HEK293 (cell line): ENCODE data around the gene MPPE1.

Source experiments
- AEBP2 ChIP-seq: fragments of 450-650 bp; formaldehyde crosslinking; IDR thresholded peaks from 2 replicates; pipeline ENCODE4 v1.5.1; 2016; ENCODE audit warnings: missing biosample characterization, missing genetic modification characterization, borderline replicate concordance
- BCL6B ChIP-seq: fragments of 450-650 bp; formaldehyde crosslinking; IDR thresholded peaks from 2 replicates; pipeline ENCODE4 v1.5.1; 2017; ENCODE audit warnings: missing biosample characterization, missing genetic modification characterization
- KLF16 ChIP-seq: fragments of 450-650 bp; formaldehyde crosslinking; IDR thresholded peaks from 2 replicates; pipeline ENCODE4 v1.5.1; 2017; ENCODE audit warnings: missing biosample characterization, missing genetic modification characterization
- KLF7 ChIP-seq: fragments of 450-650 bp; formaldehyde crosslinking; IDR thresholded peaks from 2 replicates; pipeline ENCODE4 v1.5.1; 2016; ENCODE audit warnings: missing biosample characterization, missing genetic modification characterization, borderline replicate concordance
- OSR2 ChIP-seq: fragments of 450-650 bp; formaldehyde crosslinking; IDR thresholded peaks from 2 replicates; pipeline ENCODE4 v1.5.1; 2016; ENCODE audit warnings: missing biosample characterization, missing genetic modification characterization
- PATZ1 ChIP-seq: fragments of 450-650 bp; formaldehyde crosslinking; IDR thresholded peaks from 2 replicates; pipeline ENCODE4 v1.5.1; 2016; ENCODE audit warnings: missing biosample characterization, missing genetic modification characterization
- PRDM6 ChIP-seq: fragments of 450-650 bp; formaldehyde crosslinking; IDR thresholded peaks from 2 replicates; pipeline ENCODE4 v1.5.1; 2017; ENCODE audit warnings: missing biosample characterization, missing genetic modification characterization
- RBAK ChIP-seq: fragments of 450-650 bp; formaldehyde crosslinking; IDR thresholded peaks from 2 replicates; pipeline ENCODE4 v1.5.1; 2016; ENCODE audit warnings: missing biosample characterization, missing genetic modification characterization
- SCRT1 ChIP-seq: fragments of 450-650 bp; formaldehyde crosslinking; IDR thresholded peaks from 2 replicates; pipeline ENCODE4 v1.5.1; 2016; ENCODE audit warnings: missing biosample characterization, missing genetic modification characterization, borderline replicate concordance
- ZBTB7A ChIP-seq: fragments of 450-650 bp; formaldehyde crosslinking; IDR thresholded peaks from 2 replicates; pipeline ENCODE4 v1.5.1; 2016; ENCODE audit warnings: low read depth, missing biosample characterization, missing genetic modification characterization
- ZNF121 ChIP-seq: fragments of 450-650 bp; formaldehyde crosslinking; IDR thresholded peaks from 2 replicates; pipeline ENCODE4 v1.5.1; 2016; ENCODE audit warnings: missing biosample characterization, missing genetic modification characterization
- ZNF138 ChIP-seq: fragments of 450-650 bp; formaldehyde crosslinking; IDR thresholded peaks from 2 replicates; pipeline ENCODE4 v1.5.1; 2016; ENCODE audit warnings: missing biosample characterization, missing genetic modification characterization, borderline replicate concordance
- ZNF19 ChIP-seq: fragments of 450-650 bp; formaldehyde crosslinking; IDR thresholded peaks from 2 replicates; pipeline ENCODE4; 2016; ENCODE audit warnings: missing biosample characterization, missing genetic modification characterization, low read depth
- ZNF292 ChIP-seq: fragments of 450-650 bp; formaldehyde crosslinking; IDR thresholded peaks from 2 replicates; pipeline ENCODE4 v1.5.1; 2016; ENCODE audit warnings: low read depth, missing biosample characterization, missing genetic modification characterization, borderline replicate concordance
- ZNF324 ChIP-seq: fragments of 450-650 bp; formaldehyde crosslinking; IDR thresholded peaks from 2 replicates; pipeline ENCODE4 v1.5.1; 2016; ENCODE audit warnings: missing biosample characterization, missing genetic modification characterization
- ZNF37A ChIP-seq: fragments of 450-650 bp; IDR thresholded peaks from 2 replicates; pipeline ENCODE4 v1.5.1; 2018; ENCODE audit warnings: missing biosample characterization, missing genetic modification characterization
- ZNF510 ChIP-seq: fragments of 450-650 bp; formaldehyde crosslinking; IDR thresholded peaks from 2 replicates; pipeline ENCODE4 v1.5.1; 2018; ENCODE audit warnings: mild to moderate bottlenecking, missing genetic modification characterization, missing biosample characterization; ENCODE audit not compliant: insufficient replicate concordance
- ZNF518A ChIP-seq: fragments of 450-650 bp; formaldehyde crosslinking; conservative IDR thresholded peaks from 2 replicates; pipeline ENCODE4 v1.5.1; 2016; ENCODE audit warnings: low read depth, missing biosample characterization, missing genetic modification characterization
- ZNF544 ChIP-seq: fragments of 450-650 bp; formaldehyde crosslinking; IDR thresholded peaks from 2 replicates; pipeline ENCODE4 v1.5.0; 2017; ENCODE audit warnings: missing biosample characterization, missing genetic modification characterization
- ZNF549 ChIP-seq: fragments of 450-650 bp; IDR thresholded peaks from 2 replicates; pipeline ENCODE4 v1.5.1; 2018; ENCODE audit warnings: missing biosample characterization, missing genetic modification characterization, mild to moderate bottlenecking, inconsistent platforms, moderate library complexity
- ZNF600 ChIP-seq: fragments of 450-650 bp; formaldehyde crosslinking; IDR thresholded peaks from 2 replicates; pipeline ENCODE4 v1.5.1; 2016; ENCODE audit warnings: missing biosample characterization, missing genetic modification characterization
- ZNF621 ChIP-seq: fragments of 450-650 bp; formaldehyde crosslinking; IDR thresholded peaks from 2 replicates; pipeline ENCODE4 v1.5.1; 2017; ENCODE audit warnings: missing biosample characterization, missing genetic modification characterization
- ZNF670 ChIP-seq: fragments of 450-650 bp; formaldehyde crosslinking; IDR thresholded peaks from 2 replicates; pipeline ENCODE4 v1.5.1; 2016; ENCODE audit warnings: missing biosample characterization, missing genetic modification characterization, low read depth
- ZNF692 ChIP-seq: fragments of 450-650 bp; formaldehyde crosslinking; IDR thresholded peaks from 2 replicates; pipeline ENCODE4 v1.5.1; 2016; ENCODE audit warnings: missing biosample characterization, missing genetic modification characterization
- ZNF707 ChIP-seq: fragments of 450-650 bp; formaldehyde crosslinking; IDR thresholded peaks from 2 replicates; pipeline ENCODE4 v1.5.1; 2016; ENCODE audit warnings: missing biosample characterization, missing genetic modification characterization
- ZNF791 ChIP-seq: fragments of 450-650 bp; formaldehyde crosslinking; IDR thresholded peaks from 2 replicates; pipeline ENCODE4 v1.5.1; 2016; ENCODE audit warnings: missing biosample characterization, missing genetic modification characterization
- ZSCAN16 ChIP-seq: fragments of 450-650 bp; formaldehyde crosslinking; IDR thresholded peaks from 2 replicates; pipeline ENCODE4 v1.5.1; 2016; ENCODE audit warnings: missing biosample characterization, missing genetic modification characterization

MPPE1 gene

GRCh38 chr18:11887328-11888128, 20.6 kb downstream of the MPPE1 start (continued):
- TF ChIP-seq SCRT1 (no peak), ZNF707 (no peak), PATZ1 (no peak), ZNF791 (tag by site-specific recombination) (no peak), PRDM6 (tag by site-specific recombination) (peak; percentile 42; the same call in 1 of the 2 replicates), ZNF549 (tag by site-specific recombination) (no peak), ZNF37A (tag by site-specific recombination) (no peak), BCL6B (tag by site-specific recombination) (no peak), ZNF670 (no peak), ZNF692 (tag by site-specific recombination) (no peak), ZNF19 (tag by site-specific recombination) (no peak), ZNF621 (no peak), ZNF121 (tag by site-specific recombination) (no peak), ZNF518A (tag by site-specific recombination) (no peak), ZNF544 (tag by site-specific recombination) (no peak), KLF16 (no peak), ZBTB7A (no peak), ZNF138 (tag by site-specific recombination) (no peak), ZNF600 (tag by site-specific recombination) (no peak), ZNF292 (tag by site-specific recombination) (no peak), AEBP2 (tag by site-specific recombination) (no peak), ZNF510 (tag by site-specific recombination) (no peak), ZNF324 (tag by site-specific recombination) (no peak), OSR2 (tag by site-specific recombination) (peak; percentile 18; the same call in 1 of the 2 replicates), KLF7 (no peak), RBAK (tag by site-specific recombination) (no peak), ZSCAN16 (tag by site-specific recombination) (no peak)
